Esophagus squamous epithelium (tissue), 5 donors: ENCODE data around the gene BAD. TPM values are rescaled to one million over a fixed set of nuclear protein-coding genes. Genes with fewer than 3 reads are reported as not detected.

Experiments used
- DNase-seq: peaks from one replicate; lab custom pipeline; 2025; lab: John Stamatoyannopoulos, UW
- H3K27ac ChIP-seq, 4 donors: fragments of 200-600 bp; sonication (generic); one replicate each; pipeline ENCODE4 v1.5.1; 2016 to 2019; ENCODE audit warnings: mild to moderate bottlenecking in 1 of 4
- H3K27me3 ChIP-seq, 4 donors: fragments of 200-600 bp; sonication (generic); 1 replicate in 3 of 4; 2 replicates in 1 of 4; pipeline versions ENCODE4 v1.5.1 to v1.6.0; 2017 to 2021; ENCODE audit warnings: antibody characterized with exemption in 1 of 4
- H3K36me3 ChIP-seq, 3 donors: fragments of 200-600 bp; sonication (generic); one replicate each; pipeline ENCODE4 v1.5.1; 2016 to 2019
- H3K4me1 ChIP-seq, 3 donors: fragments of 200-600 bp; sonication (generic); one replicate each; pipeline ENCODE4 v1.5.1; 2017 to 2019
- H3K4me3 ChIP-seq, 4 donors: fragments of 200-600 bp; sonication (generic); 1 replicate in 3 of 4; 2 replicates in 1 of 4; pipeline ENCODE4 v1.5.1; 2016 to 2019; ENCODE audit warnings: mild to moderate bottlenecking in 2 of 4, moderate library complexity in 1 of 4
- H3K9me3 ChIP-seq, 3 donors: fragments of 200-600 bp; sonication (generic); one replicate each; pipeline ENCODE4 v1.5.1; 2016 to 2019
- CTCF ChIP-seq, 6 experiments: fragments of 450-650 bp in 4 of 6; fragments of 200-600 bp in 2 of 6; sonication (generic) in 2 of 6; IDR thresholded peaks; one replicate each; pipeline ENCODE4 v1.5.1; 2016 to 2019; ENCODE audit warnings: antibody characterized with exemption in 6 of 6, mild to moderate bottlenecking in 4 of 6, moderate library complexity in 4 of 6
- POLR2A ChIP-seq, 4 donors: fragments of 450-650 bp; IDR thresholded peaks; one replicate each; pipeline ENCODE4 v1.6.1; 2017; ENCODE audit warnings: antibody characterized with exemption in 4 of 4, mild to moderate bottlenecking in 4 of 4, moderate library complexity in 3 of 4
- WGBS, 2 donors: methylation state at CpG; one replicate each; pipeline ENCODE4 v1.1.5; 2018; 5-methylcytosine and 5-hydroxymethylcytosine counted together
- intact Hi-C: fragments of 100-400 bp; cut with DNase I; formaldehyde crosslinking; loops from one replicate; pipeline ENCODE4 v1.15.0; 2022
- total RNA-seq, 4 donors: library from RNA; depleted of rRNA; stranded (reverse); fragments of >200 nt; gene quantifications; one replicate each; pipeline ENCODE4 v1.1.0, GENCODE V29; 2016
- donor health status: DM: yes; HTN: yes; CAD: no.

BAD gene
- total RNA-seq, 4 donors from 2014 or later = 49.4 to 86.5 (median 72.9) TPM

GRCh38 chr11:64252003-64252872, 32.2 kb downstream of the BAD start:
- DNase-seq = no peak
- H3K9me3 ChIP-seq = no peaks in the 10 kb centered on the region
- H3K36me3 ChIP-seq = peaks cover 11 to 35% (median 13%) of the 10 kb centered on the region in 3 donors
- 4 to 6% methylated on average over 9 to 11 of the region's 23 CpGs for WGBS, 2 donors
- peaks cover 29 to 69% (median 40%) of the 10 kb centered on the region in 3 donors for H3K4me1 ChIP-seq
- peak overlapping the region; percentile 73 to 94 (median 76) for H3K4me3 ChIP-seq
- H3K27ac ChIP-seq = peak overlapping the region; percentile 81 to 91 (median 89)
- intact Hi-C loops = no loop called here
- TF ChIP-seq POLR2A (IDR thresholded peaks at IDR 0.05) (peak in 1 of 4 donors; percentile 50), CTCF (IDR thresholded peaks at IDR 0.05) (peak in 5 of 6 experiments; percentile 10 to 42 (median 17))
- H3K27me3 ChIP-seq = no peaks in the 10 kb centered on the region

GRCh38 chr11:64251753-64252002, 32.8 kb downstream of the BAD start:
- Histone ChIP-seq H3K27me3 (no peaks in the 10 kb centered on the region), H3K4me3 (peak overlapping the region; percentile 73 to 94 (median 76)), H3K9me3 (no peaks in the 10 kb centered on the region), H3K4me1 (peaks cover 29 to 71% (median 44%) of the 10 kb centered on the region in 3 donors), H3K27ac (peak overlapping the region; percentile 81 to 91 (median 89)), H3K36me3 (peaks cover 9 to 29% (median 13%) of the 10 kb centered on the region in 3 donors)
- intact Hi-C loops = no loop called here
- 0% methylated on average over 5 to 6 of the region's 18 CpGs for WGBS, 2 donors
- TF ChIP-seq CTCF (IDR thresholded peaks at IDR 0.05) = no peak
- no peak for TF ChIP-seq POLR2A (IDR thresholded peaks at IDR 0.05)
- DNase-seq = no peak

DNA sequence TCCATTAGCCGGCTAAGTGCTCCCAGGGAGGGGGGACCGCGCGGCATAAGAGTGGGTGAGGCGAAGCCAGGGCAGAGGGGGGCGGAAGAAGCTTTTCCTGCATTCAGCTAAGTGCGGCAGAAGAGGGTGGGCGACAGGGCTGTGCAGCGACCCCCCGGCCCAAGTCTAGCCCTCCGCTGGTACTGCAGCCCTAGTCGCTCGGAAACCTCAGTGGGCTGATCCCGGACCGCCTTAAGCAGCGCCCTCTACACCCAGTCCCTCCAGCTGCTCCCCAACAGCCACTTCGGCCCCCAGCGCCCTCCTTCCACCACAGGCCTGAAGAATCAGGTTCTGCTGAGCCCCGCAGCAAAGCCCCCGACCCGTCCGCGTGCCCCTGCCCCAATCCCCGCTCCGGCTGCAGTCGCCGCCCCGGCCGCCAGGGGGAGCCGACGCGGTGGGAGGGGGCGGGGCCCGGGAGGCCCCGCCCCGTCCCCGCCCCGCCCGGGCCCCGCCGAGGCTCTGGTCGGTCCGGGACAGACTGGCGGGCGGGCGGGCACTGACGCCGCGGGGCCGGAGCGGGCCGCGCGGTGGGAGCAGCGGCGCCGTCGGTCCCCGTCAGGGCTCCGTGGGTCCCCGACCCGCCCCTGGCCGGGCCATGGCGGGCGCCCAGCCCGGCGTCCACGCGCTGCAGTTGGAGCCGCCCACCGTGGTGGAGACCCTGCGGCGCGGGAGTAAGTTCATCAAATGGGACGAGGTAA, 33.3 kb downstream of the BAD start, which contains the start of gene PLCB3:
Gene PLCB3, plus strand, starts transcription at position 515 of the 737 bp plus-strand sequence. Its CDS starts 120 bp downstream, at position 635.
- TF ChIP-seq POLR2A (IDR thresholded peaks at IDR 0.05) = peak in 3 of 4 donors; percentile 24 to 73 (median 38)
- TF ChIP-seq CTCF (IDR thresholded peaks at IDR 0.05) = peak; percentile 69 to 96 (median 90)
- Histone ChIP-seq H3K4me1 (peaks cover 29 to 67% (median 44%) of the 10 kb centered on the region in 3 donors), H3K4me3 (peak within 1 kb of the TSS; percentile 73 to 94 (median 76)), H3K9me3 (no peaks in the 10 kb centered on the region), H3K27me3 (no peaks in the 10 kb centered on the region), H3K36me3 (peaks cover 4 to 24% (median 13%) of the 10 kb centered on the region in 3 donors), H3K27ac (peak within 1 kb of the TSS; percentile 81 to 91 (median 89))
- intact Hi-C loops = no loop called here
- DNase-seq = no peak
- WGBS, 2 donors = 0% methylated on average over 1 of the region's 75 CpGs; no CpG with 5 or more reads in 1 of the 2 donors

DNA sequence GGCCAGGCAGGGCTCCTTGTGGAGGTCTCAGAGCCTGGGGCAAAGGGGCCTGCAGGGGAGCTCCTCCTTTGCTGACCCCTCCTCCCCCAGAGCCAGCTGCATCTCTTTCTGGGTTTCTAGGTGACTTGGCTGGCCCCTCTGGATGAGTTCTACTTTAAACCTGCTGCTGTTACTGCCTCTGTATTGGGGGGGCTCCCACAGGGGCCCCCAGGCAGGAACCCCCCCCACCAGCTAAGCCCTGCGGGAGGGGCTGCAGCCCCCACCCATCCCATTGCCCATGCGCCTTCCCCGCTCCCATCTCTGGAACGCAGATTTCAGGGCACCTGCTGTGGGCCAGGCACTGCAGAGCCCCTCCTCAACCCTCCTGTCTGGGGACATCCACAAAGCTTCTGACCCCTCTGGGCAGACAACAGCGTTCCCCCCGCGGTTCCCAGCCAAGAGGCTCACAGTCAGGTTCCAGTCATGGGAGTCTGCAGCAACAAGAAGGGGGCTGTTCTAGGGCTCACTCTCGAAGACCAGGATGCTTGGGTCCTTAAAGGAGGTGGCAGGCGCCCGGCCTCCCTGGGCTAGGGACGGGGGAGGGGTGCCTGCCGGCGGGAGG, 34.0 kb downstream of the BAD start:
- H3K36me3 ChIP-seq = peaks cover 0 to 17% (median 11%) of the 10 kb centered on the region in 3 donors
- H3K4me1 ChIP-seq = peaks cover 33 to 68% (median 48%) of the 10 kb centered on the region in 3 donors
- no peaks in the 10 kb centered on the region for H3K27me3 ChIP-seq
- peak overlapping the region; percentile 73 to 94 (median 76) for H3K4me3 ChIP-seq
- intact Hi-C loops = no loop called here
- no CpG with 5 or more reads among the region's 13 CpGs for WGBS, 2 donors
- H3K27ac ChIP-seq = peak overlapping the region; percentile 81 to 91 (median 89)
- no peak for DNase-seq
- TF ChIP-seq CTCF (IDR thresholded peaks at IDR 0.05) = no peak
- no peak for TF ChIP-seq POLR2A (IDR thresholded peaks at IDR 0.05)
- no peaks in the 10 kb centered on the region for H3K9me3 ChIP-seq
